ENCODE results near the gene PLCB3. TPM values are rescaled to one million over a fixed set of nuclear protein-coding genes. Genes with fewer than 3 reads are reported as not detected.

PLCB3 gene
- total RNA-seq, 1 donor from 2014 or later = 48.7 TPM

DNA sequence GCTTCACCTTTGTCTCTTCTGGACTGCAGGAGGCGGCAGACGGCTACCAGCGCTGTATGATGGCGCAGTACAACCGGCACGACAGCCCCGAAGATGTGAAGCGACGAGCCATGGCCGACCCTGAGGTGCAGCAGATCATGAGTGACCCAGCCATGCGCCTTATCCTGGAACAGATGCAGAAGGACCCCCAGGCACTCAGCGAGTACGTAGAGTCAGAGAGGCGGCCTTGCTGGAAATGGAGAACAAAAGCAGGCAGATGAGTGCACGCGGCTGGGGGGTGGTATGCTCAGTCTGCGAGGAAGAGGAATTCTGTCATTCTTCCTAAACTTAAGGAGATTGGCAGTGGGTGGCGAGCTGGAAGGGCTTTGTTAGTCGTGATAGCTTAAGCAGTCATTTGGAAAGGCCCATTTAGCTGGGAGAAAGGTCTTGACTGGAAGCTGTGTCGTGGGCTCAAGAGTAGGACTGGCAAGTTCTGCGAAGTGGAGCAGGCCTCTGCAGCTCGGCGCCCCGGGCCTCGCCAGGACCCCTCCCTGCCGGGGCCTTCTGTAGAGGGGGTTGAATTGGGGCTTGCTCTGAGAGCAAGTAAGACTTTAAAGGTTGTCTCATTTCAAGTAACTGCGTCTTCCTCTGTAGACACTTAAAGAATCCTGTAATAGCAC is 47.8 kb upstream of the PLCB3 start:
- no peaks in the 10 kb centered on the region for H3K9me3 Mint-ChIP-seq (ENCODE audit: unreplicated experiment)
- Histone ChIP-seq H4K20me1 (ENCODE audit: insufficient read depth, low read length) (peaks cover 42% of the 10 kb centered on the region), H3K9me3 (ENCODE audit: insufficient read depth, low read depth, low read length) (no peaks in the 10 kb centered on the region), H3K4me1 (ENCODE audit: insufficient read depth, low read length) (peaks cover 25% of the 10 kb centered on the region), H3K27ac (ENCODE audit: low read depth, low read length) (no peak overlapping the region), H3K9ac (ENCODE audit: low read length) (no peak overlapping the region), H3K36me3 (ENCODE audit: insufficient read depth, low read length) (peaks cover 42% of the 10 kb centered on the region), H2AFZ (ENCODE audit: low read depth, low read length) (no peak overlapping the region), H3K4me3 (ENCODE audit: insufficient read depth, low read depth, low read length) (no peak overlapping the region), H3K79me2 (ENCODE audit: insufficient read depth, low read length) (no peaks in the 10 kb centered on the region), H3K4me2 (ENCODE audit: low read length) (no peak overlapping the region), H3K27me3 (ENCODE audit: insufficient read depth, low read length) (no peaks in the 10 kb centered on the region)
- no peak overlapping the region for H3K4me3 Mint-ChIP-seq (ENCODE audit: unreplicated experiment)
- H3K27ac Mint-ChIP-seq (ENCODE audit: unreplicated experiment) = no peak overlapping the region
- DNase-seq (ENCODE audit: low read depth) (no peak), FAIRE-seq (no peak)
- TF ChIP-seq, protein P1, sequence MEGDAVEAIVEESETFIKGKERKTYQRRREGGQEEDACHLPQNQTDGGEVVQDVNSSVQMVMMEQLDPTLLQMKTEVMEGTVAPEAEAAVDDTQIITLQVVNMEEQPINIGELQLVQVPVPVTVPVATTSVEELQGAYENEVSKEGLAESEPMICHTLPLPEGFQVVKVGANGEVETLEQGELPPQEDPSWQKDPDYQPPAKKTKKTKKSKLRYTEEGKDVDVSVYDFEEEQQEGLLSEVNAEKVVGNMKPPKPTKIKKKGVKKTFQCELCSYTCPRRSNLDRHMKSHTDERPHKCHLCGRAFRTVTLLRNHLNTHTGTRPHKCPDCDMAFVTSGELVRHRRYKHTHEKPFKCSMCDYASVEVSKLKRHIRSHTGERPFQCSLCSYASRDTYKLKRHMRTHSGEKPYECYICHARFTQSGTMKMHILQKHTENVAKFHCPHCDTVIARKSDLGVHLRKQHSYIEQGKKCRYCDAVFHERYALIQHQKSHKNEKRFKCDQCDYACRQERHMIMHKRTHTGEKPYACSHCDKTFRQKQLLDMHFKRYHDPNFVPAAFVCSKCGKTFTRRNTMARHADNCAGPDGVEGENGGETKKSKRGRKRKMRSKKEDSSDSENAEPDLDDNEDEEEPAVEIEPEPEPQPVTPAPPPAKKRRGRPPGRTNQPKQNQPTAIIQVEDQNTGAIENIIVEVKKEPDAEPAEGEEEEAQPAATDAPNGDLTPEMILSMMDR (IDR thresholded peaks at IDR 0.05; ENCODE audit: insufficient read depth, low read depth, low read length) = no peak
- TF ChIP-seq EZH2 (IDR thresholded peaks at IDR 0.05; ENCODE audit: insufficient read depth, low read length) = no peak
- H3K27me3 Mint-ChIP-seq (ENCODE audit: low read depth, unreplicated experiment) = no peaks in the 10 kb centered on the region
- H3K36me3 Mint-ChIP-seq (ENCODE audit: low read depth, unreplicated experiment) = peaks cover 20% of the 10 kb centered on the region
- H3K4me1 Mint-ChIP-seq (ENCODE audit: low read depth, unreplicated experiment) = peaks cover 24% of the 10 kb centered on the region

DNA sequence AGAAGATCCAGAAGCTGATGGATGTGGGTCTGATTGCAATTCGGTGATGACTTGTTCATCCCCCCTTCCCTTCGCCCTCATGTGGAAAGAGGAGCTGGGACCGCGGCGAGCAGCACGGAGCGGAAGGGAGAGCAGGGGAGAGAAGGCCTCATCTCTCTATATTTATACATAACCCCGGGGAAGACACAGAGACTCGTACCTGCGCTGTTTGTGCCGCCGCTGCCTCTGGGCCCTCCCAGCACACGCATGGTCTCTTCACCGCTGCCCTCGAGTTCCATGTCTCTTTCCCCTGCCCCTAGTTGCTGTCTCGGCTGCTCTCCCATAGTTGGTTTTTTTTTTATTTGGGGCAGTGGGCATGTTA is 47.3 kb upstream of the PLCB3 start:
- DNase-seq (ENCODE audit: low read depth) (no peak), FAIRE-seq (no peak)
- Histone ChIP-seq H2AFZ (ENCODE audit: low read depth, low read length) (no peak overlapping the region), H3K27ac (ENCODE audit: low read depth, low read length) (no peak overlapping the region), H3K9ac (ENCODE audit: low read length) (no peak overlapping the region), H3K4me3 (ENCODE audit: insufficient read depth, low read depth, low read length) (no peak overlapping the region), H3K27me3 (ENCODE audit: insufficient read depth, low read length) (no peaks in the 10 kb centered on the region), H3K79me2 (ENCODE audit: insufficient read depth, low read length) (no peaks in the 10 kb centered on the region), H4K20me1 (ENCODE audit: insufficient read depth, low read length) (peaks cover 42% of the 10 kb centered on the region), H3K4me2 (ENCODE audit: low read length) (peak overlapping the region; percentile 20), H3K9me3 (ENCODE audit: insufficient read depth, low read depth, low read length) (no peaks in the 10 kb centered on the region), H3K4me1 (ENCODE audit: insufficient read depth, low read length) (peaks cover 25% of the 10 kb centered on the region), H3K36me3 (ENCODE audit: insufficient read depth, low read length) (peaks cover 42% of the 10 kb centered on the region)
- H3K36me3 Mint-ChIP-seq (ENCODE audit: low read depth, unreplicated experiment) = peaks cover 23% of the 10 kb centered on the region
- no peak overlapping the region for H3K4me3 Mint-ChIP-seq (ENCODE audit: unreplicated experiment)
- no peaks in the 10 kb centered on the region for H3K27me3 Mint-ChIP-seq (ENCODE audit: low read depth, unreplicated experiment)
- peaks cover 24% of the 10 kb centered on the region for H3K4me1 Mint-ChIP-seq (ENCODE audit: low read depth, unreplicated experiment)
- H3K27ac Mint-ChIP-seq (ENCODE audit: unreplicated experiment) = no peak overlapping the region
- TF ChIP-seq, protein P1 (IDR thresholded peaks at IDR 0.05; ENCODE audit: insufficient read depth, low read depth, low read length) = no peak
- no peak for TF ChIP-seq EZH2 (IDR thresholded peaks at IDR 0.05; ENCODE audit: insufficient read depth, low read length)
- no peaks in the 10 kb centered on the region for H3K9me3 Mint-ChIP-seq (ENCODE audit: unreplicated experiment)

DNA sequence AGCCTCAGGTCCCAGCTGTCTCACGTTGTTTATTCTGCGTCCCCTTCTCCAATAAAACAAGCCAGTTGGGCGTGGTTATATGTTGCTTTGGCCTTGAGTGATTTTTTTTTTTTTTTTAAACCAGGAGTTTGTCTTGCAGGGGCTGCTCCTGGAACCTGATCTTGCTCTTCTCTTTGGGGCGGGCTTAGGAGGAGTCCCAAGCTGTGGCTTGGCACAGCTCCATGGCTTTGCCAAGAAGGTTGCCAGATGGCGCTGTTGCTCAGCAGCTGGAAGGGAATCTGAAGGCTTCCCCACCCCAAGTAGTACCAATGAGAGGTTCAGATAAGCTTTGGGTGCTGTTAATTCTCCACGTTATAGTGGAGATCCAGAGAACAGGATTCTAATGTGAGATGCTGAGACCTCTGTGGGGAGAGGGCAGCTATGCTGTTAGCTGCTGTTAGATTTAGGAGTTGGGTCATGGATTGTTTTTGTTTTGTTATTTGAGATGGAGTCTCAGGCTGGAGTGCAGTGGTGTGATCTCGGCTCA is 46.8 kb upstream of the PLCB3 start:
- FAIRE-seq (peak; percentile 55), DNase-seq (ENCODE audit: low read depth) (peak; percentile 88)
- no peaks in the 10 kb centered on the region for H3K9me3 Mint-ChIP-seq (ENCODE audit: unreplicated experiment)
- Histone ChIP-seq H3K4me2 (ENCODE audit: low read length) (peak overlapping the region; percentile 20), H2AFZ (ENCODE audit: low read depth, low read length) (no peak overlapping the region), H3K4me3 (ENCODE audit: insufficient read depth, low read depth, low read length) (no peak overlapping the region), H4K20me1 (ENCODE audit: insufficient read depth, low read length) (peaks cover 42% of the 10 kb centered on the region), H3K4me1 (ENCODE audit: insufficient read depth, low read length) (peaks cover 25% of the 10 kb centered on the region), H3K36me3 (ENCODE audit: insufficient read depth, low read length) (peaks cover 42% of the 10 kb centered on the region), H3K9ac (ENCODE audit: low read length) (no peak overlapping the region), H3K79me2 (ENCODE audit: insufficient read depth, low read length) (no peaks in the 10 kb centered on the region), H3K27ac (ENCODE audit: low read depth, low read length) (no peak overlapping the region), H3K27me3 (ENCODE audit: insufficient read depth, low read length) (no peaks in the 10 kb centered on the region), H3K9me3 (ENCODE audit: insufficient read depth, low read depth, low read length) (no peaks in the 10 kb centered on the region)
- peaks cover 24% of the 10 kb centered on the region for H3K4me1 Mint-ChIP-seq (ENCODE audit: low read depth, unreplicated experiment)
- peak overlapping the region; percentile 23 for H3K27ac Mint-ChIP-seq (ENCODE audit: unreplicated experiment)
- H3K4me3 Mint-ChIP-seq (ENCODE audit: unreplicated experiment) = no peak overlapping the region
- no peak for TF ChIP-seq EZH2 (IDR thresholded peaks at IDR 0.05; ENCODE audit: insufficient read depth, low read length)
- TF ChIP-seq, protein P1 (IDR thresholded peaks at IDR 0.05; ENCODE audit: insufficient read depth, low read depth, low read length) = peak; percentile 84
- H3K27me3 Mint-ChIP-seq (ENCODE audit: low read depth, unreplicated experiment) = no peaks in the 10 kb centered on the region
- H3K36me3 Mint-ChIP-seq (ENCODE audit: low read depth, unreplicated experiment) = peaks cover 23% of the 10 kb centered on the region

Data from astrocyte (in vitro differentiated cells and primary cell).